Gastrocnemius medialis (tissue), 4 donors: Measurements from ENCODE around the gene KLRB1. TPM values are rescaled to one million over a fixed set of nuclear protein-coding genes. Genes with fewer than 3 reads are reported as not detected.
"Not testable (repeated sequence)": the region's sequence is repeated elsewhere in the genome, so short reads cannot be mapped to it uniquely, and the experiment has no call there.

Experiments used
- ATAC-seq, 2 donors: fragments of 150-250 bp; one replicate each; pipeline ENCODE4 v1.9.1; 2016
- DNase-seq, 2 donors: peaks; one replicate each; pipeline ENCODE4 v3.0.0-alpha.2; 2019
- H3K27ac ChIP-seq, 4 donors: fragments of 200-600 bp; sonication (generic); 1 replicate in 1 of 4; 2 replicates in 3 of 4; pipeline ENCODE4 v1.5.1; 2016 to 2018; ENCODE audit warnings: mild to moderate bottlenecking in 2 of 4, moderate library complexity in 1 of 4
- H3K27me3 ChIP-seq, 3 donors: fragments of 200-600 bp; sonication (generic) in 2 of 3; 1 replicate in 1 of 3; 2 replicates in 2 of 3; pipeline versions ENCODE4 v1.5.1 to v1.6.0; 2016 to 2019; ENCODE audit warnings: mild to moderate bottlenecking in 1 of 3, moderate library complexity in 1 of 3
- H3K36me3 ChIP-seq, 2 donors: fragments of 200-600 bp; sonication (generic) in 1 of 2; one replicate each; pipeline ENCODE4 v1.5.1; 2017 to 2018
- H3K4me1 ChIP-seq, 2 donors: fragments of 200-600 bp; sonication (generic) in 1 of 2; one replicate each; pipeline ENCODE4 v1.5.1; 2016 to 2017; ENCODE audit warnings: mild to moderate bottlenecking in 2 of 2
- H3K4me3 ChIP-seq, 4 donors: fragments of 200-600 bp; sonication (generic) in 3 of 4; 1 replicate in 1 of 4; 2 replicates in 3 of 4; pipeline ENCODE4 v1.5.1; 2016 to 2019; ENCODE audit warnings: mild to moderate bottlenecking in 2 of 4
- H3K9me3 ChIP-seq, 3 donors: fragments of 200-600 bp; sonication (generic) in 2 of 3; 1 replicate in 1 of 3; 2 replicates in 2 of 3; pipeline ENCODE4 v1.5.1; 2016 to 2019
- POLR2A ChIP-seq, 2 donors: fragments of 450-650 bp; IDR thresholded peaks; one replicate each; pipeline ENCODE4 v1.6.1; 2017; ENCODE audit warnings: antibody characterized with exemption in 2 of 2, mild to moderate bottlenecking in 2 of 2, moderate library complexity in 2 of 2
- in situ Hi-C, 4 donors: fragments of 200-750 bp; cut with MboI; loops; one replicate each; pipeline versions ENCODE4 v1.15.0 to v1.8.0; 2017; ENCODE audit warnings: low sequenced_read_pairs in 4 of 4
- intact Hi-C: fragments of 100-400 bp; cut with DNase I; formaldehyde crosslinking; loops from one replicate; pipeline ENCODE4 v1.15.1; 2023; ENCODE audit warnings: low total_unique reads
- total RNA-seq, 4 donors: library from RNA; depleted of rRNA; stranded (reverse); fragments of >200 nt; gene quantifications; one replicate each; pipeline versions ENCODE4 v1.1.0 to v1.2.3, GENCODE V29; 2016
- TF ChIP-seq, protein P1 (sequence below), 5 experiments: fragments of 450-650 bp in 3 of 5; fragments of 200-600 bp in 2 of 5; sonication (generic) in 2 of 5; IDR thresholded peaks in 4 of 5; conservative IDR thresholded peaks in 1 of 5; 1 replicate in 4 of 5; 2 replicates in 1 of 5; pipeline ENCODE4 v1.5.1; 2016 to 2019; ENCODE audit warnings: antibody characterized with exemption in 5 of 5, mild to moderate bottlenecking in 3 of 5, moderate library complexity in 3 of 5

Gene KLRB1
- total RNA-seq, 4 donors from 2014 or later: 1.0 TPM; not detected in 3

DNA sequence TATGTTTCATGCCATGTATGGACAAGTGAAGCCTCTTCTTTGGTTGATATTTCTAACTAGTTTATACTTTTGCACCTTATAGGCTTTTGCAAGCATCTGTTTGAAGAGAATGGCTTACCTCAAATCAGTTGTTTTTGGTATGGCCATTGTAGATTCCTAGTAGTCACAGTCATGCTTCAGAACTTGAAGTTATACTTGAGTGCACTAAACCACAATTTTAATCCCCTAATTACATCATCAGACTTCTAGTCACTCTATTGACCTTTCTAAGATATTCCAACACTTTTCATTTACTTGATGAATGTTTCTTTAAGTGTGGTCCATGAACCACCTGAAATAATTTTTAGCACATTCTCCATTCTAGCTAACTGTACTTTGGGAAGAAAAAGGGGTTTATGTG lies 18.6 kb upstream of the KLRB1 start:
- Histone ChIP-seq H3K27me3 (no peaks in the 10 kb centered on the region), H3K4me3 (no peak overlapping the region)

DNA sequence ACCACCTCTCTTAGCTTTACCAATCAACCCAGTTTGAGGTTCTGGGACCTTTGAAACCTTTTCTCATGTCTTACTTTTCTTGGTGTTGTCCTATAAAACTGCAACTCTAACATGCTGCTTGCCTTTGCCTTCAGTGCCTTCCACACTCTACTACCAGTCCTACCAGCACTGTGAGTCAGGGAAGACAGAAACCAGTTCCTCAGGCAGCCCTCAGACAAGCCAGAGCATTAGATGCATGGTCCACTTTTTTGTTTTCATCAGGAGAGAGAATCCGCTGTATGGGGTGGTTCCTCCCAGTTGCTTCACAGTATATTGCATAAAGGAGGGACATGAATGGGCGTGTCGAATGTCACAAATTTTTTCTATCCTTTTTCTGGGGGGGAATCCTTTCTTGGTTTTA lies 17.3 kb upstream of the KLRB1 start:
- intact Hi-C loops (no loop called here), in situ Hi-C loops (no loop called here)
- ATAC-seq (no peak), DNase-seq (no peak)
- H3K9me3 ChIP-seq: no peaks in the 10 kb centered on the region
- no peak overlapping the region for H3K4me3 ChIP-seq
- TF ChIP-seq, protein P1, sequence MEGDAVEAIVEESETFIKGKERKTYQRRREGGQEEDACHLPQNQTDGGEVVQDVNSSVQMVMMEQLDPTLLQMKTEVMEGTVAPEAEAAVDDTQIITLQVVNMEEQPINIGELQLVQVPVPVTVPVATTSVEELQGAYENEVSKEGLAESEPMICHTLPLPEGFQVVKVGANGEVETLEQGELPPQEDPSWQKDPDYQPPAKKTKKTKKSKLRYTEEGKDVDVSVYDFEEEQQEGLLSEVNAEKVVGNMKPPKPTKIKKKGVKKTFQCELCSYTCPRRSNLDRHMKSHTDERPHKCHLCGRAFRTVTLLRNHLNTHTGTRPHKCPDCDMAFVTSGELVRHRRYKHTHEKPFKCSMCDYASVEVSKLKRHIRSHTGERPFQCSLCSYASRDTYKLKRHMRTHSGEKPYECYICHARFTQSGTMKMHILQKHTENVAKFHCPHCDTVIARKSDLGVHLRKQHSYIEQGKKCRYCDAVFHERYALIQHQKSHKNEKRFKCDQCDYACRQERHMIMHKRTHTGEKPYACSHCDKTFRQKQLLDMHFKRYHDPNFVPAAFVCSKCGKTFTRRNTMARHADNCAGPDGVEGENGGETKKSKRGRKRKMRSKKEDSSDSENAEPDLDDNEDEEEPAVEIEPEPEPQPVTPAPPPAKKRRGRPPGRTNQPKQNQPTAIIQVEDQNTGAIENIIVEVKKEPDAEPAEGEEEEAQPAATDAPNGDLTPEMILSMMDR (IDR thresholded peaks at IDR 0.05 in 4 of 5, conservative IDR thresholded peaks at IDR 0.05 in 1 of 5): no peak
- no peak for TF ChIP-seq POLR2A (IDR thresholded peaks at IDR 0.05)
- H3K36me3 ChIP-seq: no peaks in the 10 kb centered on the region
- H3K27ac ChIP-seq: no peak overlapping the region
- H3K27me3 ChIP-seq: no peaks in the 10 kb centered on the region
- H3K4me1 ChIP-seq: no peaks in the 10 kb centered on the region

More for the DNA sequence above, 18.6 kb upstream of the KLRB1 start:
- Histone ChIP-seq H3K9me3 (no peaks in the 10 kb centered on the region), H3K4me1 (no peaks in the 10 kb centered on the region), H3K36me3 (no peaks in the 10 kb centered on the region), H3K27ac (no peak overlapping the region)
- in situ Hi-C loops: no loop called here
- TF ChIP-seq, protein P1 (IDR thresholded peaks at IDR 0.05 in 4 of 5, conservative IDR thresholded peaks at IDR 0.05 in 1 of 5): no peak
- no peak for TF ChIP-seq POLR2A (IDR thresholded peaks at IDR 0.05)
- no peak for ATAC-seq
- intact Hi-C loops: no loop called here
- no peak for DNase-seq

DNA sequence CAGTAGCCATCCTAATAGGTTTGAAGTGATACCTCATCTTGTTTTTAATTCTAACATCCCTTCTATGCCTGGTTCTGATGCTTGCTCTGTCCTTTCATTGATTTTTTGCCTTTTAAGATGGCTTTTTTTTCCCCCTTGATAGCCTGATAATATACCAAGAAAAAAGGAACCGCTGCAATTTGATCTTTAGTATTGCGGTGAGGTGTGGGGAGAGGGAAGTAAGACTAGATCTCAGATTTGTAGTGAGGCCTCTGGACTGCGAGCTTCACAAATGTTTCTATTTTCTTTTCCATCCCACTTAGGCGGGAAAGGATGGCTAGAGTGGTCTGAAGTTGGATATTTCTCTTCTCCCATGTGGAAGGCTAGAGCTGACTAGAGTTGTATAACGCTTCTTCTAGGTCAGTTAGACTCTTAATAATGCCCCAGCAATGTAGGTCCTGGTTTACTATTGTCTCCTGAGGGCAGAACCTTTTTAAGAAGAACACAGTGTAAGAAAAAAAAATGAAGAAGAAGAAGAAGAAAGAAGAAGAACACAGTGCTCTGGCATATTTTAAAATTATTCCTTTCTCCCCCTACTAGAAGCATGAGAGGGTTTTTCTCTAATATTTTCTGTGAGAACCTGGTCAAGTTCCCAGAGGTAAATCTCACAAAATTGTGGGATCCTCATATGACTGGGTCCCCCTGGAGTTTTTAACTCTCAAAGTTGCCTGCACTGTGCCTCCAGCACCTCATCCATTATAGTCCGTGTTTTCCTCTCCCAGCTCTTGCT lies 11.9 kb upstream of the KLRB1 start:
- ATAC-seq: no peak
- intact Hi-C loops: no loop called here
- no peak for DNase-seq
- TF ChIP-seq, protein P1 (IDR thresholded peaks at IDR 0.05 in 4 of 5, conservative IDR thresholded peaks at IDR 0.05 in 1 of 5): no peak
- TF ChIP-seq POLR2A (IDR thresholded peaks at IDR 0.05): no peak
- Histone ChIP-seq H3K36me3 (no peaks in the 10 kb centered on the region), H3K4me1 (no peaks in the 10 kb centered on the region), H3K27me3 (no peaks in the 10 kb centered on the region), H3K4me3 (no peak overlapping the region), H3K27ac (no peak overlapping the region), H3K9me3 (no peaks in the 10 kb centered on the region)
- in situ Hi-C loops: no loop called here

DNA sequence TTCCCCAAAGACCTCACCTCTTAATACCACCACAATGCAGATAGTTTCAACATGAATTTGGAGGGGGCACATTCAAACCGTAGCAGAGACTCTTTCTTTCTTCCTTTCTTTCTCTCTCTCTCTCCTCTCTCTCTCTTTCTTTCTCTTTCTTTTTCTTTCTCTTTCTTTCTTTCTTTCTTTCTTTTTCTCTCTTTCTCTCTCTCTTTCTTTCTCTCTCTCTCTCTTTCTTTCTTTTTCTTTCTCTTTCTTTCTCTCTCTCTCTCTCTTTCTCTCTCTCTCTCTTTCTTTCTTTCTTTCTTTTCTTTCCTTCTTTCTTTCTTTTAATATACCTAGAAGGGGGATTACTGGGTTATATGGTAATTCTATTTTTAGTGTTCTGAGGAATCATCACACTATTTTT lies 11.2 kb upstream of the KLRB1 start:
- H3K9me3 ChIP-seq, ATAC-seq, DNase-seq, H3K4me3 ChIP-seq, intact Hi-C loops, H3K27me3 ChIP-seq, in situ Hi-C loops, H3K27ac ChIP-seq, H3K36me3 ChIP-seq, H3K4me1 ChIP-seq: not testable (repeated sequence)

DNA sequence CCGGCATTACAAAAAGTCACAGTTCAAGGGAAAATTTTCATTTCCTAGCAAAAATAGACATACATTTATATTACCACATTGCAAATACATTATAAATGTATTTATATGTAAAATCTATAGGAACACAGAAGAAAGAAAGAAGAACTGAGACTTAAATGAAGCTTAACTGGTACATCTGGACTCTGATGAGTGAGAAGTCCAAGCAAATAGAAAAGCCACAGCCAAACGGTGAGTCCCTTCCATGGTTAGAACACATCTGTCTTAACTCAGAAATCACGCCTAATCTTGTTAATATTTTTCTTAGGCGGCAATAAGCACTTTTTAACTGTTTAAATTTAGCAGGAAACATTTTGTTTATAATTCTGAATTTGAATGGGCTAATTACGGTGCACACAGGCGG lies 9.4 kb upstream of the KLRB1 start:
- intact Hi-C loops (no loop called here), in situ Hi-C loops (no loop called here)
- TF ChIP-seq, protein P1 (IDR thresholded peaks at IDR 0.05 in 4 of 5, conservative IDR thresholded peaks at IDR 0.05 in 1 of 5): no peak
- TF ChIP-seq POLR2A (IDR thresholded peaks at IDR 0.05): no peak
- DNase-seq (no peak), ATAC-seq (no peak)
- no peak overlapping the region for H3K27ac ChIP-seq
- H3K9me3 ChIP-seq: no peaks in the 10 kb centered on the region
- H3K4me3 ChIP-seq: no peak overlapping the region
- H3K36me3 ChIP-seq: no peaks in the 10 kb centered on the region
- H3K4me1 ChIP-seq: no peaks in the 10 kb centered on the region
- H3K27me3 ChIP-seq: no peaks in the 10 kb centered on the region
